ENCODE data around the gene ZCCHC14.
"Not testable (repeated sequence)": the region's sequence is repeated elsewhere in the genome, so short reads cannot be mapped to it uniquely, and the experiment has no call there.

- not testable (repeated sequence) for TF ChIP-seq EZH2 (IDR thresholded peaks at IDR 0.05; ENCODE audit: insufficient read depth, poor library complexity, severe bottlenecking); EZH2phosphoT487 (IDR thresholded peaks at IDR 0.05; ENCODE audit: insufficient read depth, low read depth)
Observed at GRCh38 chr16:87519170-87519569, 26.3 kb upstream of the ZCCHC14 start.
